ENCODE results near the gene ST6GALNAC3. TPM values are rescaled to one million over a fixed set of nuclear protein-coding genes. Genes with fewer than 3 reads are reported as not detected.

The ST6GALNAC3 gene
- total RNA-seq, 2 experiments from 2014 or later: 3.0 to 3.5 TPM

GRCh38 chr1:76135835-76136234 is 61.3 kb downstream of the ST6GALNAC3 start:
- peaks cover 6% of the 10 kb centered on the region for H3K4me1 Mint-ChIP-seq
- no peaks in the 10 kb centered on the region for H3K9me3 Mint-ChIP-seq
- H3K4me3 Mint-ChIP-seq: no peak overlapping the region
- no peak overlapping the region for H3K27ac Mint-ChIP-seq
- H3K36me3 Mint-ChIP-seq: no peaks in the 10 kb centered on the region
- DNase-seq: no peak
- H3K27me3 Mint-ChIP-seq: no peaks in the 10 kb centered on the region

- Mint-ChIP-seq H3K27ac (no peak overlapping the region), H3K36me3 (no peaks in the 10 kb centered on the region), H3K9me3 (no peaks in the 10 kb centered on the region), H3K27me3 (no peaks in the 10 kb centered on the region), H3K4me1 (peaks cover 6% of the 10 kb centered on the region), H3K4me3 (no peak overlapping the region)
- DNase-seq: no peak
These were observed 62.3 kb downstream of the ST6GALNAC3 start for GRCh38 chr1:76136894-76137293.

GRCh38 chr1:76137746-76138145 is 63.2 kb downstream of the ST6GALNAC3 start:
- no peak for DNase-seq
- Mint-ChIP-seq H3K27me3 (no peaks in the 10 kb centered on the region), H3K9me3 (no peaks in the 10 kb centered on the region), H3K4me1 (peaks cover 6% of the 10 kb centered on the region), H3K36me3 (no peaks in the 10 kb centered on the region), H3K27ac (no peak overlapping the region), H3K4me3 (no peak overlapping the region)

- H3K9me3 Mint-ChIP-seq: no peaks in the 10 kb centered on the region
- peaks cover 6% of the 10 kb centered on the region for H3K4me1 Mint-ChIP-seq
- H3K36me3 Mint-ChIP-seq: no peaks in the 10 kb centered on the region
- DNase-seq: no peak
- no peak overlapping the region for H3K27ac Mint-ChIP-seq
- H3K4me3 Mint-ChIP-seq: no peak overlapping the region
- no peaks in the 10 kb centered on the region for H3K27me3 Mint-ChIP-seq
These were observed 63.7 kb downstream of the ST6GALNAC3 start for GRCh38 chr1:76138217-76138616.

GRCh38 chr1:76140227-76140626 is 65.7 kb downstream of the ST6GALNAC3 start:
- no peak overlapping the region for H3K27ac Mint-ChIP-seq

GRCh38 chr1:76141929-76142328 is 67.4 kb downstream of the ST6GALNAC3 start:
- H3K27me3 Mint-ChIP-seq: no peaks in the 10 kb centered on the region

More at GRCh38 chr1:76140227-76140626, 65.7 kb downstream of the ST6GALNAC3 start:
- no peak for DNase-seq
- Mint-ChIP-seq H3K4me1 (peaks cover 6% of the 10 kb centered on the region), H3K27me3 (no peaks in the 10 kb centered on the region), H3K9me3 (no peaks in the 10 kb centered on the region), H3K4me3 (no peak overlapping the region), H3K36me3 (no peaks in the 10 kb centered on the region)

GRCh38 chr1:76142771-76143540 is 68.4 kb downstream of the ST6GALNAC3 start:
- Mint-ChIP-seq H3K4me3 (no peak overlapping the region), H3K27me3 (no peaks in the 10 kb centered on the region), H3K27ac (no peak overlapping the region), H3K9me3 (no peaks in the 10 kb centered on the region), H3K36me3 (no peaks in the 10 kb centered on the region), H3K4me1 (peaks cover 6% of the 10 kb centered on the region)
- no peak for DNase-seq

More at GRCh38 chr1:76141929-76142328, 67.4 kb downstream of the ST6GALNAC3 start:
- Mint-ChIP-seq H3K27ac (no peak overlapping the region), H3K9me3 (no peaks in the 10 kb centered on the region), H3K4me3 (no peak overlapping the region), H3K4me1 (peaks cover 6% of the 10 kb centered on the region), H3K36me3 (no peaks in the 10 kb centered on the region)
- no peak for DNase-seq

- peaks cover 6% of the 10 kb centered on the region for H3K4me1 Mint-ChIP-seq
- no peaks in the 10 kb centered on the region for H3K9me3 Mint-ChIP-seq
- H3K36me3 Mint-ChIP-seq: no peaks in the 10 kb centered on the region
- no peak overlapping the region for H3K27ac Mint-ChIP-seq
- no peaks in the 10 kb centered on the region for H3K27me3 Mint-ChIP-seq
- DNase-seq: no peak
- H3K4me3 Mint-ChIP-seq: no peak overlapping the region
These were observed 69.7 kb downstream of the ST6GALNAC3 start for GRCh38 chr1:76144247-76144646.

- H3K27ac Mint-ChIP-seq: no peak overlapping the region
- no peak for DNase-seq
- no peaks in the 10 kb centered on the region for H3K36me3 Mint-ChIP-seq
- no peak overlapping the region for H3K4me3 Mint-ChIP-seq
- H3K27me3 Mint-ChIP-seq: no peaks in the 10 kb centered on the region
- no peaks in the 10 kb centered on the region for H3K9me3 Mint-ChIP-seq
- peaks cover 1% of the 10 kb centered on the region for H3K4me1 Mint-ChIP-seq
These were observed 70.8 kb downstream of the ST6GALNAC3 start for GRCh38 chr1:76145332-76145731.

GRCh38 chr1:76146184-76146583 is 71.6 kb downstream of the ST6GALNAC3 start:
- Mint-ChIP-seq H3K4me1 (no peaks in the 10 kb centered on the region), H3K27ac (no peak overlapping the region), H3K27me3 (no peaks in the 10 kb centered on the region), H3K4me3 (no peak overlapping the region), H3K36me3 (no peaks in the 10 kb centered on the region), H3K9me3 (no peaks in the 10 kb centered on the region)
- no peak for DNase-seq

GRCh38 chr1:76147917-76148316 is 73.4 kb downstream of the ST6GALNAC3 start:
- Mint-ChIP-seq H3K27ac (no peak overlapping the region), H3K4me3 (no peak overlapping the region), H3K4me1 (no peaks in the 10 kb centered on the region), H3K9me3 (no peaks in the 10 kb centered on the region), H3K36me3 (no peaks in the 10 kb centered on the region), H3K27me3 (no peaks in the 10 kb centered on the region)
- no peak for DNase-seq

- H3K4me3 Mint-ChIP-seq: no peak overlapping the region
- no peak for DNase-seq
- no peaks in the 10 kb centered on the region for H3K36me3 Mint-ChIP-seq
- H3K27ac Mint-ChIP-seq: no peak overlapping the region
- H3K27me3 Mint-ChIP-seq: no peaks in the 10 kb centered on the region
- H3K4me1 Mint-ChIP-seq: no peaks in the 10 kb centered on the region
- no peaks in the 10 kb centered on the region for H3K9me3 Mint-ChIP-seq
These were observed 73.9 kb downstream of the ST6GALNAC3 start for GRCh38 chr1:76148460-76148859.

GRCh38 chr1:76153841-76154205 is 79.3 kb downstream of the ST6GALNAC3 start:
- Mint-ChIP-seq H3K36me3 (no peaks in the 10 kb centered on the region), H3K9me3 (no peaks in the 10 kb centered on the region), H3K4me3 (no peak overlapping the region), H3K27me3 (no peaks in the 10 kb centered on the region), H3K27ac (no peak overlapping the region), H3K4me1 (peaks cover 7% of the 10 kb centered on the region)
- DNase-seq: no peak

- peak; percentile 74 for DNase-seq
- peaks cover 7% of the 10 kb centered on the region for H3K4me1 Mint-ChIP-seq
- no peaks in the 10 kb centered on the region for H3K27me3 Mint-ChIP-seq
- no peaks in the 10 kb centered on the region for H3K9me3 Mint-ChIP-seq
- H3K27ac Mint-ChIP-seq: peak overlapping the region; percentile 80
- peak overlapping the region; percentile 68 for H3K4me3 Mint-ChIP-seq
- H3K36me3 Mint-ChIP-seq: no peaks in the 10 kb centered on the region
These were observed 79.8 kb downstream of the ST6GALNAC3 start for GRCh38 chr1:76154206-76154956.

- no peak for DNase-seq
- no peaks in the 10 kb centered on the region for H3K9me3 Mint-ChIP-seq
- no peaks in the 10 kb centered on the region for H3K27me3 Mint-ChIP-seq
These were observed 82.4 kb downstream of the ST6GALNAC3 start for GRCh38 chr1:76156987-76157386.

GRCh38 chr1:76158126-76158525 is 83.6 kb downstream of the ST6GALNAC3 start:
- no peak overlapping the region for H3K4me3 Mint-ChIP-seq
- H3K27ac Mint-ChIP-seq: no peak overlapping the region
- no peaks in the 10 kb centered on the region for H3K36me3 Mint-ChIP-seq

More at GRCh38 chr1:76156987-76157386, 82.4 kb downstream of the ST6GALNAC3 start:
- H3K4me3 Mint-ChIP-seq: no peak overlapping the region
- no peaks in the 10 kb centered on the region for H3K36me3 Mint-ChIP-seq
- peaks cover 13% of the 10 kb centered on the region for H3K4me1 Mint-ChIP-seq
- no peak overlapping the region for H3K27ac Mint-ChIP-seq

More at GRCh38 chr1:76158126-76158525, 83.6 kb downstream of the ST6GALNAC3 start:
- no peaks in the 10 kb centered on the region for H3K9me3 Mint-ChIP-seq
- H3K4me1 Mint-ChIP-seq: peaks cover 13% of the 10 kb centered on the region
- no peak for DNase-seq
- H3K27me3 Mint-ChIP-seq: no peaks in the 10 kb centered on the region
